Ascending aorta (tissue), 2 donors: ENCODE results near the gene ZDHHC19. TPM values are rescaled to one million over a fixed set of nuclear protein-coding genes. Genes with fewer than 3 reads are reported as not detected.
"Not testable (repeated sequence)": the region's sequence is repeated elsewhere in the genome, so short reads cannot be mapped to it uniquely, and the experiment has no call there.

Experiments used
- DNase-seq, 2 donors: peaks; one replicate each; pipeline ENCODE4 v3.0.0-alpha.2; 2019; ENCODE audit warnings: low spot score in 2 of 2
- H3K27ac ChIP-seq, 2 donors: fragments of 200-600 bp; sonication (generic); one replicate each; pipeline ENCODE4 v1.5.1; 2016 to 2017; ENCODE audit warnings: mild to moderate bottlenecking in 1 of 2
- H3K27me3 ChIP-seq: fragments of 200-600 bp; sonication (generic); one replicate; pipeline ENCODE4 v1.5.1; 2017
- H3K36me3 ChIP-seq, 2 donors: fragments of 200-600 bp; sonication (generic); one replicate each; pipeline ENCODE4 v1.5.1; 2016
- H3K4me1 ChIP-seq, 2 donors: fragments of 200-600 bp; sonication (generic); one replicate each; pipeline ENCODE4 v1.5.1; 2016 to 2017; ENCODE audit warnings: mild to moderate bottlenecking in 1 of 2
- H3K4me3 ChIP-seq, 2 donors: fragments of 200-600 bp; sonication (generic); one replicate each; pipeline ENCODE4 v1.5.1; 2016 to 2017; ENCODE audit warnings: mild to moderate bottlenecking in 1 of 2
- H3K9me3 ChIP-seq, 2 donors: fragments of 200-600 bp; sonication (generic); one replicate each; pipeline ENCODE4 v1.5.1; 2016
- intact Hi-C: fragments of 100-400 bp; cut with DNase I; formaldehyde crosslinking; loops from one replicate; pipeline ENCODE4 v1.15.1; 2023
- total RNA-seq: library from RNA; depleted of rRNA; stranded (reverse); fragments of >200 nt; gene quantifications from one replicate; pipeline ENCODE4 v1.1.0, GENCODE V29; 2016
- TF ChIP-seq, protein P1 (sequence below), 3 experiments: fragments of 200-600 bp in 2 of 3; fragments of 450-650 bp in 1 of 3; sonication (generic) in 2 of 3; IDR thresholded peaks; one replicate each; pipeline ENCODE4 v1.5.1; 2016 to 2019; ENCODE audit warnings: antibody characterized with exemption in 3 of 3, mild to moderate bottlenecking in 1 of 3, moderate library complexity in 1 of 3

ZDHHC19 gene
- total RNA-seq, 1 donor from 2014 or later: not detected

GRCh38 chr3:196217307-196218154, 6.3 kb upstream of the ZDHHC19 start:
- Histone ChIP-seq H3K4me3 (no peak overlapping the region), H3K9me3 (no peaks in the 10 kb centered on the region), H3K27me3 (no peaks in the 10 kb centered on the region), H3K36me3 (no peaks in the 10 kb centered on the region), H3K27ac (no peak overlapping the region), H3K4me1 (no peaks in the 10 kb centered on the region)
- TF ChIP-seq, protein P1, sequence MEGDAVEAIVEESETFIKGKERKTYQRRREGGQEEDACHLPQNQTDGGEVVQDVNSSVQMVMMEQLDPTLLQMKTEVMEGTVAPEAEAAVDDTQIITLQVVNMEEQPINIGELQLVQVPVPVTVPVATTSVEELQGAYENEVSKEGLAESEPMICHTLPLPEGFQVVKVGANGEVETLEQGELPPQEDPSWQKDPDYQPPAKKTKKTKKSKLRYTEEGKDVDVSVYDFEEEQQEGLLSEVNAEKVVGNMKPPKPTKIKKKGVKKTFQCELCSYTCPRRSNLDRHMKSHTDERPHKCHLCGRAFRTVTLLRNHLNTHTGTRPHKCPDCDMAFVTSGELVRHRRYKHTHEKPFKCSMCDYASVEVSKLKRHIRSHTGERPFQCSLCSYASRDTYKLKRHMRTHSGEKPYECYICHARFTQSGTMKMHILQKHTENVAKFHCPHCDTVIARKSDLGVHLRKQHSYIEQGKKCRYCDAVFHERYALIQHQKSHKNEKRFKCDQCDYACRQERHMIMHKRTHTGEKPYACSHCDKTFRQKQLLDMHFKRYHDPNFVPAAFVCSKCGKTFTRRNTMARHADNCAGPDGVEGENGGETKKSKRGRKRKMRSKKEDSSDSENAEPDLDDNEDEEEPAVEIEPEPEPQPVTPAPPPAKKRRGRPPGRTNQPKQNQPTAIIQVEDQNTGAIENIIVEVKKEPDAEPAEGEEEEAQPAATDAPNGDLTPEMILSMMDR (IDR thresholded peaks at IDR 0.05): no peak
- intact Hi-C loops: no loop called here
- DNase-seq: no peak

- Histone ChIP-seq H3K4me1 (no peaks in the 10 kb centered on the region), H3K9me3 (no peaks in the 10 kb centered on the region), H3K4me3 (no peak overlapping the region), H3K36me3 (no peaks in the 10 kb centered on the region), H3K27me3 (no peaks in the 10 kb centered on the region), H3K27ac (no peak overlapping the region)
- TF ChIP-seq, protein P1 (IDR thresholded peaks at IDR 0.05): no peak
- no peak for DNase-seq
- intact Hi-C loops: no loop called here
Observed at GRCh38 chr3:196216681-196217211, 5.5 kb upstream of the ZDHHC19 start.

DNA sequence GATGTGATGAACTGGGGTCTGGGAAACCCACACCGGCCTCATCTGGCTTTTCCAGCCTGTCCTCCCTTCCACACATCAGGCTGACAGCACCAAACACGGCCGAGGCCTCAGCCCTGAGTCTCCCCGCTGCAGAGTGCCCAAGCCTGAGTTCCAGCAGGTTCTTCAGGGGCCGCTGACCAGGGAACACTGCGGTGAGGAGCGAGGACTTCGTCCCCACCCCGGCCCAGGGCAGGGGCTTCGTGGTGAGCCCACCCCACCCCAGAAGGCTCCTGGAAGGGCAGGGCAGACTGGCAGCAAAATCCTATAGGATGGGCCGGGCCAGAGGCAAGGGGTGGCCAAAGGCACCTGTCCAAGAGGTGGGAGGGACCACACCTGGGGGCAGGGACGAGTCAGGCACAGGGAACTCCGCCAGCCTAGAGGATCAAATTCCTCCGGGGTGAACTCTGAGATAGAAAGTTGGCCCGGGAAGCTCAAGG, 4.9 kb upstream of the ZDHHC19 start, which contains the start of gene SLC51A:
TSS of gene SLC51A (plus strand) at position 446 of the 476 bp plus-strand sequence. CDS start 179 bp downstream, outside the sequence.
- Histone ChIP-seq H3K9me3 (no peaks in the 10 kb centered on the region), H3K27me3 (no peaks in the 10 kb centered on the region), H3K4me1 (no peaks in the 10 kb centered on the region), H3K36me3 (no peaks in the 10 kb centered on the region), H3K4me3 (no peak within 1 kb of the TSS), H3K27ac (no peak within 1 kb of the TSS)
- TF ChIP-seq, protein P1 (IDR thresholded peaks at IDR 0.05): no peak
- DNase-seq: no peak
- intact Hi-C loops: no loop called here

DNA sequence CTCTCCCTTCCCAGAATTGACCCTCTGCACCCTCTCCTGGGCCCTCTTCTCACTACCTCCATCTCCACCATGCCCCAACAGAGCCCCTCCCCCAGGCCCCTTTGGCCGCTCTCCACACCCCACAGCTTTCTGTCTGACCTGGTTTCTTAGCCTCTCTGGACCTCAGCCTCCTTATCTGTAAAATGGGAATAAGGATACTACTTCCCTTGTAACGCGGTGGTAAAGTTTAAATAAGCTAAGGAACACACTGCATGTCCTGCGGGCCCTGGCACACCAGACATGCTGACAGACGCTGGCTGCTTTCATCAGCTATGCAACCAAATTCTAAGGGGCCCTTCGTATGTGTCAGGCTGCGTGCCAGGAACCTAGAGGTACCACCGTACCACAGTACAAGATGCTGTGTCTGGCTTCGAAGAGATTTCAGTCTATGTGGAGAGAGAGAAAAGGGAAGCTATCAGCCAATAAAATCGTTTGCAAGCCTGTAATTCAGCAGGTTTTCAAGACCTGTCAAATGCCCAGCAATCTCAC, 4.4 kb upstream of the ZDHHC19 start:
- no peak for DNase-seq
- no peaks in the 10 kb centered on the region for H3K36me3 ChIP-seq
- no peaks in the 10 kb centered on the region for H3K27me3 ChIP-seq
- no peaks in the 10 kb centered on the region for H3K4me1 ChIP-seq
- TF ChIP-seq, protein P1 (IDR thresholded peaks at IDR 0.05): no peak
- intact Hi-C loops: no loop called here
- H3K27ac ChIP-seq: no peak overlapping the region
- no peak overlapping the region for H3K4me3 ChIP-seq
- no peaks in the 10 kb centered on the region for H3K9me3 ChIP-seq

GRCh38 chr3:196214783-196215441, 3.7 kb upstream of the ZDHHC19 start:
- intact Hi-C loops: no loop called here
- no peak for DNase-seq
- Histone ChIP-seq H3K9me3 (no peaks in the 10 kb centered on the region), H3K27ac (no peak overlapping the region), H3K4me1 (no peaks in the 10 kb centered on the region), H3K27me3 (no peaks in the 10 kb centered on the region), H3K4me3 (no peak overlapping the region), H3K36me3 (no peaks in the 10 kb centered on the region)
- TF ChIP-seq, protein P1 (IDR thresholded peaks at IDR 0.05): no peak

GRCh38 chr3:196209944-196210672, 1.1 kb downstream of the ZDHHC19 start:
- not testable (repeated sequence) for H3K36me3 ChIP-seq, H3K4me1 ChIP-seq, H3K27me3 ChIP-seq

More at GRCh38 chr3:196209944-196210672, 1.1 kb downstream of the ZDHHC19 start:
- H3K27ac ChIP-seq, DNase-seq, H3K4me3 ChIP-seq, intact Hi-C loops, H3K9me3 ChIP-seq: not testable (repeated sequence)
